ENCODE data around the gene FBXL13. TPM values are rescaled to one million over a fixed set of nuclear protein-coding genes. Genes with fewer than 3 reads are reported as not detected.

FBXL13 gene
- total RNA-seq, 4 donors from 2014 or later, result 0.35 to 2.6 (median 1.3) TPM; not detected in 1

- H3K4me1 ChIP-seq, result no peaks in the 10 kb centered on the region
- no peak overlapping the region for H3K27ac ChIP-seq
- TF ChIP-seq CTCF (IDR thresholded peaks at IDR 0.05), result no peak
- TF ChIP-seq POLR2A (IDR thresholded peaks at IDR 0.05), result no peak
Observed at GRCh38 chr7:102859084-102859798, 215.4 kb downstream of the FBXL13 start.

GRCh38 chr7:102856036-102856435 lies 218.6 kb downstream of the FBXL13 start:
- TF ChIP-seq CTCF (IDR thresholded peaks at IDR 0.05) (no peak), POLR2A (IDR thresholded peaks at IDR 0.05) (no peak)
- no peaks in the 10 kb centered on the region for H3K27me3 ChIP-seq
- no peaks in the 10 kb centered on the region for H3K36me3 ChIP-seq
- no peak overlapping the region for H3K4me3 ChIP-seq
- H3K27ac ChIP-seq, result no peak overlapping the region
- H3K4me1 ChIP-seq, result no peaks in the 10 kb centered on the region
- DNase-seq, result no peak
- no peaks in the 10 kb centered on the region for H3K9me3 ChIP-seq

More at GRCh38 chr7:102859084-102859798, 215.4 kb downstream of the FBXL13 start:
- Histone ChIP-seq H3K36me3 (no peaks in the 10 kb centered on the region), H3K4me3 (no peak overlapping the region), H3K27me3 (no peaks in the 10 kb centered on the region), H3K9me3 (no peaks in the 10 kb centered on the region)
- no peak for DNase-seq

- Histone ChIP-seq H3K9me3 (no peaks in the 10 kb centered on the region), H3K4me1 (no peaks in the 10 kb centered on the region), H3K27ac (no peak overlapping the region), H3K4me3 (no peak overlapping the region), H3K36me3 (no peaks in the 10 kb centered on the region), H3K27me3 (no peaks in the 10 kb centered on the region)
- TF ChIP-seq POLR2A (IDR thresholded peaks at IDR 0.05), result no peak
- TF ChIP-seq CTCF (IDR thresholded peaks at IDR 0.05), result no peak
- DNase-seq, result no peak
Observed at GRCh38 chr7:102849538-102849937, 225.1 kb downstream of the FBXL13 start.

- Histone ChIP-seq H3K27ac (no peak overlapping the region), H3K9me3 (no peaks in the 10 kb centered on the region), H3K4me3 (no peak overlapping the region), H3K27me3 (no peaks in the 10 kb centered on the region), H3K4me1 (no peaks in the 10 kb centered on the region), H3K36me3 (no peaks in the 10 kb centered on the region)
- DNase-seq, result no peak
- no peak for TF ChIP-seq CTCF (IDR thresholded peaks at IDR 0.05)
- TF ChIP-seq POLR2A (IDR thresholded peaks at IDR 0.05), result no peak
Observed at GRCh38 chr7:102849079-102849478, 225.5 kb downstream of the FBXL13 start.

- no peak for DNase-seq
- H3K27me3 ChIP-seq, result no peaks in the 10 kb centered on the region
- H3K4me1 ChIP-seq, result no peaks in the 10 kb centered on the region
- no peaks in the 10 kb centered on the region for H3K9me3 ChIP-seq
- H3K4me3 ChIP-seq, result no peak overlapping the region
- H3K36me3 ChIP-seq, result no peaks in the 10 kb centered on the region
- H3K27ac ChIP-seq, result no peak overlapping the region
- TF ChIP-seq POLR2A (IDR thresholded peaks at IDR 0.05) (no peak), CTCF (IDR thresholded peaks at IDR 0.05) (no peak)
Observed at GRCh38 chr7:102845346-102845745, 229.2 kb downstream of the FBXL13 start.
